ENCODE data around the gene HYAL4.

Gene HYAL4

DNA sequence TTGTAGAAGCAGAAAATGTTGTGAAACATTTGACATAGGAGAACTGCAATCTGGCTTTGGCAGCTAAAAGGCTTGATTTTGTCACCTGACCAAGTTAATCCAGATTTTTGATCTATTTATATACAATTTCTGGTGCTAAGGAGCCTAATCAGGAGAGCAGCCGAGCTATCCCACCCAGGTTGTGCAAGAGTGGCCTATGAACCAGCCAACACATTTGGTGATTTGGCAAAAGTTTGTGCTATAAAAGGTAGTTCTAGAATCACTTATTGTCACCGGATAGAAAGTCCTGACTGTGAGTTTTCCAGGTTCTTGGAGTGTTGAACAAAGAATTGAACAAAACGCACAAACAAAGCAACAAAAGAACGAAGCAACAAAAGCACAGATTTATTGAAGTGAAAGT is 78.6 kb downstream of the HYAL4 start:
- DNase-seq (ENCODE audit: low read depth), result no peak
- TF ChIP-seq, protein P1, sequence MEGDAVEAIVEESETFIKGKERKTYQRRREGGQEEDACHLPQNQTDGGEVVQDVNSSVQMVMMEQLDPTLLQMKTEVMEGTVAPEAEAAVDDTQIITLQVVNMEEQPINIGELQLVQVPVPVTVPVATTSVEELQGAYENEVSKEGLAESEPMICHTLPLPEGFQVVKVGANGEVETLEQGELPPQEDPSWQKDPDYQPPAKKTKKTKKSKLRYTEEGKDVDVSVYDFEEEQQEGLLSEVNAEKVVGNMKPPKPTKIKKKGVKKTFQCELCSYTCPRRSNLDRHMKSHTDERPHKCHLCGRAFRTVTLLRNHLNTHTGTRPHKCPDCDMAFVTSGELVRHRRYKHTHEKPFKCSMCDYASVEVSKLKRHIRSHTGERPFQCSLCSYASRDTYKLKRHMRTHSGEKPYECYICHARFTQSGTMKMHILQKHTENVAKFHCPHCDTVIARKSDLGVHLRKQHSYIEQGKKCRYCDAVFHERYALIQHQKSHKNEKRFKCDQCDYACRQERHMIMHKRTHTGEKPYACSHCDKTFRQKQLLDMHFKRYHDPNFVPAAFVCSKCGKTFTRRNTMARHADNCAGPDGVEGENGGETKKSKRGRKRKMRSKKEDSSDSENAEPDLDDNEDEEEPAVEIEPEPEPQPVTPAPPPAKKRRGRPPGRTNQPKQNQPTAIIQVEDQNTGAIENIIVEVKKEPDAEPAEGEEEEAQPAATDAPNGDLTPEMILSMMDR (IDR thresholded peaks at IDR 0.05; ENCODE audit: control insufficient read depth, insufficient read depth, low read depth, low read length, missing control alignments), result no peak
- H3K4me3 ChIP-seq (ENCODE audit: control insufficient read depth, low read depth, low read length), result no peak overlapping the region

DNA sequence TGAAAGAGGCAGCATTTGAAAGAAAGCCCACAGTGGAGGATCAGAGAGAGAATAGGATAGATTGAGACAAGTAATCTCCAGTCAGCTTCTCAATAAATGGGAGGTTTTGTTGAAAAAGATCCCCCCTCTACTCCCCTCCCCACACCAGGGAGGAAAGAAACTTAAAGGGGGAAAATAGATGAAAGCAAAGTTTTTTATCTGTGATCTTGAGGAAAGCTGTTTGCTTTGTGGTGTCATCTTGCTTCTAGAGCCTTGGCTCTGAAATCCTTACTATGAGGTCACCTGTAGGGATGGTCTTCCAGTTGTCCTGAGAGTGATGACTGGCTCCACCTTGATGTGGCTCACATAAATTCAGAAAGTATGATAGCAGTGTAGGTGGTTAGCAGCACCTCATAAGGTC is 80.0 kb downstream of the HYAL4 start, which contains the start of gene SPAM1:
Gene SPAM1, plus strand, starts transcription at position 301 of the 400 bp plus-strand sequence. CDS start 28,330 bp downstream, outside the sequence.
- no peak for DNase-seq (ENCODE audit: low read depth)
- H3K4me3 ChIP-seq (ENCODE audit: control insufficient read depth, low read depth, low read length), result no peak within 1 kb of the TSS
- TF ChIP-seq, protein P1 (IDR thresholded peaks at IDR 0.05; ENCODE audit: control insufficient read depth, insufficient read depth, low read depth, low read length, missing control alignments), result no peak
